ENCODE results near the gene RPRML. TPM values are rescaled to one million over a fixed set of nuclear protein-coding genes. Genes with fewer than 3 reads are reported as not detected.

The RPRML gene
- total and polyA plus RNA-seq, 7 donors: 0.32 to 1.4 (median 0.71) TPM; not detected in 4

DNA sequence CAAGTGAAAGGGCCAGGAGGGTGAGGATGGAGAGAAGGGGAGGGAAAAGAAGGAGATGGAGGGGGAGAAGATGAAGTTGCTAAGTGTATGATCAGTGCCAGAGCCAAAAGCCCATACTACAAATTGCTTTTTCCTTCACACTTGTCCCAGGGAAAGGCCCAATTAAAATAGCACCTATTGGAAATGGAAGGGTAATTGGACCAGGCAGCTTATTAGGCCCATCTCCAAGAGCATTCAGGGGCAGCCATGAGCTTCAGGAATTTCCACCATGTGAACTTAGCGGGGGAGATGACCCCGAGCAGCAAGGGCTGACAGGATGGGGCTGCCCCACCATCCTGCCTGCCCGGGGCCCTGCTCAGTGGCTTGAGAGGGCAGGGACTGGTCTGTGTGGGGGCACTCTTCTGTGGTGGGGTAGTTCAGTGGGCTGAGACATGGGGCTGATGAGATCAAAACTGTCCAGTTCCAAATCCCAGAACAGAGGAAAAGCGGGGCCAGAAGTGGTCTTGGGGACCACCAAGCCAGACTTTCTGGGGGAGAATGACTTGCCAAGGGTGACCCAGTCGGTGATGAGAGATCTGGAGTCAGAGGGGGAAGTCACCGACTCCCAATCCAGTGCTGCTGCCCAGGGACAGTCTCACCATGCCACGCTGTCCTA, 28.6 kb downstream of the RPRML start:
- TF ChIP-seq POLR2A (IDR thresholded peaks at IDR 0.05): no peak
- no peak for TF ChIP-seq EP300 (IDR thresholded peaks at IDR 0.05)
- no peak for TF ChIP-seq CTCF (IDR thresholded peaks at IDR 0.05)
- TF ChIP-seq POLR2AphosphoS5 (IDR thresholded peaks at IDR 0.05): no peak
- intact Hi-C loops (cut with DNase I): no loop called here
- H3K4me3 ChIP-seq: no peak overlapping the region
- no peak overlapping the region for H3K27ac ChIP-seq
- H3K36me3 ChIP-seq: no peaks in the 10 kb centered on the region
- peaks cover 0 to 3% (median 0%) of the 10 kb centered on the region in 3 donors for H3K27me3 ChIP-seq
- no peaks in the 10 kb centered on the region for H3K9me3 ChIP-seq
- H3K4me1 ChIP-seq: peaks cover 0 to 6% (median 0%) of the 10 kb centered on the region in 4 donors
- no peak for DNase-seq
- WGBS, 2 donors: 80 to 84% methylated on average over 7 of the region's 7 CpGs

DNA sequence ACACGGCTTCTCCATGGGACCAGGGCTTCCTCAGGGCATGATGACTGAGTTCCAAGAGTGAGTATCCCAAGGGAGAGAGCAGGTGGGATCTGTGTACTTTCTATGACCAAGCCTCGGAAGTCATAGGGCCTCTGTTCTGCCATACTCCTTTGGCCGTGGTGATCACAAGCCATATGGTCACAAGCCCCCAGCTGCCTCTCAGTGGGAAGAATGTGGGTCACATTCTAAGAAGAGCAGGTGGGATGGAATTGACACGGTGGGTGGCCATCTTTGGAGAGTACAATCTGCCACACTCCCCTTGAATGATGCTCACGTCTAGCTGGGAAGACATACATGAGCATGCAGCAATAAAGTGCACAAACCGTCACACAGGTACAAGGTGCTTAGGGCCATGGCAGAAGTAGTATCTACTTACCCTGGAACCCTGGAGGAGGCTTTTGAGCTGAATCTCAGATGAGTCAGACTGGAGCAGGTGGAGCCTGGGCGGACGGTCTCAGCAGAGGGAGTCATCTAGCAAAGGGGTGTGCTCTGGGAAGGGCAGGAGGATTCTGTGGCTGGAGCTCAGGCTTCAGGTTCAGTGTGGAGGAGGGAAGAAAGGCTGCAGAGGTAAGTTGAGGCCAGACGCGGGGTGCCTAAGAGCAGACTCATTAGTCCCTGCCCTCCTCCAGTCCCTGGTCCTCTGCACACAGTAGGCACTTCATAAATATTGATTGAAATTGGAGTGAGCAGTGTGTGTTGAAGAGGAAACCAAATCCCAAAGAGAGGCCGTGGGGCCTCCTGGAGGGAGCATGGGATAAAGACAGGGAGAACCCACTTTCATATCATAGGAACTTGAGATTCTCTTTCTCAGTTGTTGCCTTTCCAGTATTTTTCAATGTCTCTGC, 29.5 kb downstream of the RPRML start:
- intact Hi-C loops (cut with DNase I): no loop called here
- 86 to 89% methylated on average over 11 of the region's 11 CpGs for WGBS, 2 donors
- no peak for DNase-seq

DNA sequence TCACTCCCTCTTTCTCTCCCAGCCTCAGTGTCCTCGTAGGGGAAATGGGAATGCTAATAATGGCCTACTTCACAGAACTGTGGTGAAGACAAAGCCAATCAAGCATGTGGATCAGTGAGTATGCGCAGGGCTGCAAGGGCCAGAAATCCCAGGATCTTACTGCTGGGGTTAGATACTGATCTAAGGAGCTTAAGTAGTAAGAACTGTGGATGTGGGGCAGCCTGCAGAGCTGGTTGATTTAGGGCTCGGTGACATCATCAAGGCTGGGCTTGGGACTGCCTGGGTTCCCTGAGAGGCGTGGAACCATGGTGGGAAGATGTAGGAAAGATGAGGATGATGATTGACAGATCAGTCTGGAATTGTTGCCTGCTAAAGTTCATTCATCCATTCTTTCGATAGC, 30.5 kb downstream of the RPRML start:
- WGBS, 2 donors: 92 to 93% methylated on average over 5 of the region's 5 CpGs
- H3K27me3 ChIP-seq: peaks cover 0 to 3% (median 0%) of the 10 kb centered on the region in 3 donors
- H3K9me3 ChIP-seq: no peaks in the 10 kb centered on the region
- H3K4me1 ChIP-seq: peaks cover 0 to 17% (median 12%) of the 10 kb centered on the region in 4 donors
- intact Hi-C loops (cut with DNase I): no loop called here
- no peak for TF ChIP-seq EP300 (IDR thresholded peaks at IDR 0.05)
- no peak for TF ChIP-seq POLR2AphosphoS5 (IDR thresholded peaks at IDR 0.05)
- TF ChIP-seq CTCF (IDR thresholded peaks at IDR 0.05): no peak
- TF ChIP-seq POLR2A (IDR thresholded peaks at IDR 0.05): no peak
- H3K4me3 ChIP-seq: no peak overlapping the region
- DNase-seq: no peak
- H3K36me3 ChIP-seq: no peaks in the 10 kb centered on the region
- no peak overlapping the region for H3K27ac ChIP-seq

More for the DNA sequence above, 29.5 kb downstream of the RPRML start:
- Histone ChIP-seq H3K36me3 (no peaks in the 10 kb centered on the region), H3K4me1 (peaks cover 0 to 7% (median 2%) of the 10 kb centered on the region in 4 donors), H3K4me3 (no peak overlapping the region), H3K27ac (no peak overlapping the region), H3K27me3 (peaks cover 0 to 3% (median 0%) of the 10 kb centered on the region in 3 donors), H3K9me3 (no peaks in the 10 kb centered on the region)
- TF ChIP-seq POLR2AphosphoS5 (IDR thresholded peaks at IDR 0.05) (no peak), POLR2A (IDR thresholded peaks at IDR 0.05) (no peak), EP300 (IDR thresholded peaks at IDR 0.05) (no peak), CTCF (IDR thresholded peaks at IDR 0.05) (no peak)

GRCh38 chr17:46947216-46947615, 31.8 kb downstream of the RPRML start:
- Histone ChIP-seq H3K36me3 (no peaks in the 10 kb centered on the region), H3K9me3 (no peaks in the 10 kb centered on the region), H3K4me3 (no peak overlapping the region), H3K27me3 (no peaks in the 10 kb centered on the region), H3K27ac (no peak overlapping the region), H3K4me1 (peaks cover 0 to 26% (median 20%) of the 10 kb centered on the region in 4 donors)
- intact Hi-C loops (cut with DNase I): no loop called here
- 44 to 55% methylated on average over 3 of the region's 3 CpGs for WGBS, 2 donors
- TF ChIP-seq POLR2AphosphoS5 (IDR thresholded peaks at IDR 0.05): no peak
- TF ChIP-seq POLR2A (IDR thresholded peaks at IDR 0.05): no peak
- no peak for TF ChIP-seq CTCF (IDR thresholded peaks at IDR 0.05)
- TF ChIP-seq EP300 (IDR thresholded peaks at IDR 0.05): no peak
- DNase-seq: no peak
